ENCODE data around the gene NOL6. TPM values are rescaled to one million over a fixed set of nuclear protein-coding genes. Genes with fewer than 3 reads are reported as not detected.

NOL6 gene
- total RNA-seq, 6 experiments from 2014 or later, result 57.9 to 69.2 (median 62.2) TPM

- H3K36me3 Mint-ChIP-seq (ENCODE audit: low read depth), result no peaks in the 10 kb centered on the region
- no peak for DNase-seq
- H3K4me3 Mint-ChIP-seq, result no peak overlapping the region
- H3K9me3 Mint-ChIP-seq, result no peaks in the 10 kb centered on the region
- no peak overlapping the region for H3K27ac Mint-ChIP-seq
- H3K27me3 Mint-ChIP-seq (ENCODE audit: insufficient read depth), result peaks cover 11% of the 10 kb centered on the region
- H3K4me1 Mint-ChIP-seq (ENCODE audit: low read depth), result peaks cover 8% of the 10 kb centered on the region
- no peak for TF ChIP-seq CTCF (IDR thresholded peaks at IDR 0.05)
Observed at GRCh38 chr9:33414268-33414667, 59.5 kb downstream of the NOL6 start.

Small RNAs within 50 kb of the gene (microRNA-seq; reads per million reads assigned to microRNA genes)
- gene MIR6851, result 8.5 reads per million, percentile 5 among the genes with 10 or more reads in this experiment

Other genes with a start within 250 kb of the NOL6 start
- gene SPINK4, start 233.8 kb downstream of the NOL6 start, total RNA-seq (2021; fragmentation: NEBNext Ultra II Directional; extraction: Animal tissue kit (Norgen Biotek cat#: 25700)), result not detected
- 10 to 100 TPM; 22.5 to 31.3 (median 27.6) TPM for gene BAG1, start 209.2 kb downstream of the NOL6 start, total RNA-seq (2021; fragmentation: NEBNext Ultra II Directional; extraction: Animal tissue kit (Norgen Biotek cat#: 25700))
- gene CHMP5, start 208.9 kb downstream of the NOL6 start, total RNA-seq (2021; fragmentation: NEBNext Ultra II Directional; extraction: Animal tissue kit (Norgen Biotek cat#: 25700)), result 10 to 100 TPM; 75.5 to 90.2 (median 78.8) TPM
- 10 to 100 TPM; 25.7 to 28.0 (median 27.8) TPM for gene NFX1, start 183.4 kb downstream of the NOL6 start, total RNA-seq (2021; fragmentation: NEBNext Ultra II Directional; extraction: Animal tissue kit (Norgen Biotek cat#: 25700))
- not detected for gene AQP7, start 71.4 kb downstream of the NOL6 start, total RNA-seq (2021; fragmentation: NEBNext Ultra II Directional; extraction: Animal tissue kit (Norgen Biotek cat#: 25700))
- gene AQP3, start 26.3 kb downstream of the NOL6 start, total RNA-seq (2021; fragmentation: NEBNext Ultra II Directional; extraction: Animal tissue kit (Norgen Biotek cat#: 25700)), result under 1 TPM; 0.28 to 0.81 (median 0.53) TPM
- 1 to 10 TPM; 5.1 to 9.9 (median 8.0) TPM for gene ANKRD18B, start 50.3 kb upstream of the NOL6 start, total RNA-seq (2021; fragmentation: NEBNext Ultra II Directional; extraction: Animal tissue kit (Norgen Biotek cat#: 25700))